ENCODE measurements around the gene VAV1.
"Not testable (repeated sequence)": the region's sequence is repeated elsewhere in the genome, so short reads cannot be mapped to it uniquely, and the experiment has no call there.

GRCh38 chr19:6771648-6772027 is 870 bp upstream of the VAV1 start:
- TF ChIP-seq CTCF (IDR thresholded peaks at IDR 0.05; ENCODE audit: control extremely low read depth in 1 of 3, insufficient read depth in 1 of 3, low read depth in 1 of 3, low read length in 3 of 3); POLR2A (IDR thresholded peaks at IDR 0.05; ENCODE audit: control extremely low read depth in 1 of 2, low read depth in 2 of 2, low read length in 2 of 2); SP1 (IDR thresholded peaks at IDR 0.05; ENCODE audit: low read depth, low read length); BACH1 (IDR thresholded peaks at IDR 0.05; ENCODE audit: low read length); YY1 (IDR thresholded peaks at IDR 0.05; ENCODE audit: low read depth, low read length); E2F6 (IDR thresholded peaks at IDR 0.05): not testable (repeated sequence)

All from H1 (cell line).